Peyer's patch (tissue), 4 donors: Measurements from ENCODE around the gene RAB13.

ENCODE experiments used
- POLR2A ChIP-seq, 2 donors: fragments of 450-650 bp; IDR thresholded peaks; one replicate each; pipeline ENCODE4 v1.5.1; 2017; ENCODE audit warnings: antibody characterized with exemption in 2 of 2, mild to moderate bottlenecking in 2 of 2, moderate library complexity in 2 of 2
- TF ChIP-seq, protein P1 (sequence below), 6 experiments: fragments of 450-650 bp in 4 of 6; fragments of 200-600 bp in 2 of 6; sonication (generic) in 1 of 6; IDR thresholded peaks; one replicate each; pipeline ENCODE4 v1.5.1; 2017 to 2019; ENCODE audit warnings: antibody characterized with exemption in 6 of 6, mild to moderate bottlenecking in 3 of 6, moderate library complexity in 1 of 6

DNA sequence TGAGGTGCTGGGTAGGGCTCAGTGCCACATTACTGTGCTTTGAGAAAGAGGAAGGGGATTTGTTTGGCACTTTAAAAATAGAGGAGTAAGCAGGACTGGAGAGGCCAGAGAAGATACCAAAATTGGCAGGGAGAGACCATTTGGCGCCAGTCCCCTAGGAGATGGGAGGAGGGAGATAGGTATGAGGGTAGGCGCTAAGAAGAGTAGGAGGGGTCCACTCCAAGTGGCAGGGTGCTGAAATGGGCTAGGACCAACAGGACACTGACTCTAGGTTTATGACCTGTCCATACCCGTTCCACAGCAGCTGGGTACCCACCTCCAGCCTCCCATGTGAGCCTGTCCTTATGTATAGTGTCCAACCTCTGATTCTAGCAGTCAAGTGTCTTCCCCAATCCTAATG lies 26.7 kb downstream of the RAB13 start:
- TF ChIP-seq, protein P1, sequence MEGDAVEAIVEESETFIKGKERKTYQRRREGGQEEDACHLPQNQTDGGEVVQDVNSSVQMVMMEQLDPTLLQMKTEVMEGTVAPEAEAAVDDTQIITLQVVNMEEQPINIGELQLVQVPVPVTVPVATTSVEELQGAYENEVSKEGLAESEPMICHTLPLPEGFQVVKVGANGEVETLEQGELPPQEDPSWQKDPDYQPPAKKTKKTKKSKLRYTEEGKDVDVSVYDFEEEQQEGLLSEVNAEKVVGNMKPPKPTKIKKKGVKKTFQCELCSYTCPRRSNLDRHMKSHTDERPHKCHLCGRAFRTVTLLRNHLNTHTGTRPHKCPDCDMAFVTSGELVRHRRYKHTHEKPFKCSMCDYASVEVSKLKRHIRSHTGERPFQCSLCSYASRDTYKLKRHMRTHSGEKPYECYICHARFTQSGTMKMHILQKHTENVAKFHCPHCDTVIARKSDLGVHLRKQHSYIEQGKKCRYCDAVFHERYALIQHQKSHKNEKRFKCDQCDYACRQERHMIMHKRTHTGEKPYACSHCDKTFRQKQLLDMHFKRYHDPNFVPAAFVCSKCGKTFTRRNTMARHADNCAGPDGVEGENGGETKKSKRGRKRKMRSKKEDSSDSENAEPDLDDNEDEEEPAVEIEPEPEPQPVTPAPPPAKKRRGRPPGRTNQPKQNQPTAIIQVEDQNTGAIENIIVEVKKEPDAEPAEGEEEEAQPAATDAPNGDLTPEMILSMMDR (IDR thresholded peaks at IDR 0.05): no peak
- no peak for TF ChIP-seq POLR2A (IDR thresholded peaks at IDR 0.05)
